ENCODE results near the gene CDIPT. TPM values are rescaled to one million over a fixed set of nuclear protein-coding genes. Genes with fewer than 3 reads are reported as not detected.

The CDIPT gene
- total and polyA plus RNA-seq, 2 of the 13 experiments (the other 11 are each of a cell fraction or from before 2014, with no cell fraction given) = 54.9 to 97.5 TPM

GRCh38 chr16:29812754-29813643 lies 50.0 kb downstream of the CDIPT start (continued):
- TF ChIP-seq ZBTB46 (CRISPR knock-in tag; IDR thresholded peaks at IDR 0.05; ENCODE audit: borderline replicate concordance) (no peak), ZNF510 (CRISPR knock-in tag; IDR thresholded peaks at IDR 0.05; ENCODE audit: low read depth) (no peak), ZNF143 (CRISPR knock-in tag; IDR thresholded peaks at IDR 0.05) (no peak), PHF5A (CRISPR knock-in tag; IDR thresholded peaks at IDR 0.05; ENCODE audit: low read depth, unreplicated experiment) (no peak), ZNF260 (CRISPR knock-in tag; IDR thresholded peaks at IDR 0.05; ENCODE audit: borderline replicate concordance, low read depth) (no peak), CSRNP1 (CRISPR knock-in tag; IDR thresholded peaks at IDR 0.05) (no peak), KMT2A (CRISPR knock-in tag; IDR thresholded peaks at IDR 0.05) (no peak), CAMTA2 (CRISPR knock-in tag; IDR thresholded peaks at IDR 0.05; ENCODE audit: borderline replicate concordance) (no peak), ZFY (CRISPR knock-in tag; IDR thresholded peaks at IDR 0.05) (peak; percentile 9; the same call in 1 of the 2 replicates), CERS6 (CRISPR knock-in tag; IDR thresholded peaks at IDR 0.05) (no peak), ZNF839 (CRISPR knock-in tag; IDR thresholded peaks at IDR 0.05; ENCODE audit: borderline replicate concordance) (0 out of 2 replicates have a peak, but pooled peaks have one; percentile 38), ZNF781 (CRISPR knock-in tag; IDR thresholded peaks at IDR 0.05; ENCODE audit: borderline replicate concordance, not compliant biosample characterization) (no peak), ZMAT5 (CRISPR knock-in tag; IDR thresholded peaks at IDR 0.05; ENCODE audit: borderline replicate concordance, low read depth) (no peak), RNF219 (CRISPR knock-in tag; IDR thresholded peaks at IDR 0.05) (no peak), SMAD1 (CRISPR knock-in tag; IDR thresholded peaks at IDR 0.05; ENCODE audit: borderline replicate concordance, low read depth) (no peak), KDM4B (CRISPR knock-in tag; IDR thresholded peaks at IDR 0.05) (no peak), ZKSCAN1 (IDR thresholded peaks at IDR 0.05; ENCODE audit: low read length) (no peak), ZNF382 (CRISPR knock-in tag; IDR thresholded peaks at IDR 0.05; ENCODE audit: borderline replicate concordance) (no peak)
